WTC11 (cell line): ENCODE measurements around the gene CCL16. TPM values are rescaled to one million over a fixed set of nuclear protein-coding genes. Genes with fewer than 3 reads are reported as not detected.

ENCODE experiments used
- ATAC-seq: fragments of 200-7000 bp; cut with Tn5 transposase; 2 replicates; pipeline ENCODE4 v1.10.0; 2021; ENCODE audit warnings: mild to moderate bottlenecking, moderate library complexity
- CTCF ChIA-PET: fragments of 300-600 bp; sonication (Branson Sonifier 250); formaldehyde crosslinking; loops from one replicate; lab custom pipeline; 2021; ENCODE audit warnings: antibody characterized with exemption; lab: Charles Lee
- POLR2A ChIA-PET: fragments of 350-600 bp; sonication (Branson Sonifier 250); formaldehyde crosslinking; loops from one replicate; lab custom pipeline; 2021; ENCODE audit warnings: antibody characterized with exemption; lab: Charles Lee
- DNase-seq: peaks from one replicate; pipeline ENCODE4 v3.0.0; 2021; ENCODE audit warnings: low spot score
- H3K27ac Mint-ChIP-seq: 2 replicates; pipeline ENCODE4 v1.8.0; 2021; ENCODE audit warnings: mixed read lengths
- H3K27me3 Mint-ChIP-seq: 2 replicates; pipeline ENCODE4 v1.8.0; 2021; ENCODE audit warnings: low read depth, mild to moderate bottlenecking, moderate library complexity, mixed read lengths
- H3K36me3 Mint-ChIP-seq: 2 replicates; pipeline ENCODE4 v1.8.0; 2021; ENCODE audit warnings: mixed read lengths
- H3K4me1 Mint-ChIP-seq: 2 replicates; pipeline ENCODE4 v1.8.0; 2022; ENCODE audit warnings: mixed read lengths
- H3K4me3 Mint-ChIP-seq: 2 replicates; pipeline ENCODE4 v1.8.0; 2021; ENCODE audit warnings: mild to moderate bottlenecking, moderate library complexity, mixed read lengths
- H3K9me3 Mint-ChIP-seq: 2 replicates; pipeline ENCODE4 v1.8.0; 2021; ENCODE audit warnings: mixed read lengths
- AR ChIP-seq: fragments of 250-450 bp; sonication (Bioruptor Pico); IDR thresholded peaks from 2 replicates; pipeline ENCODE4 v1.9.0; 2021; ENCODE audit warnings: mild to moderate bottlenecking
- ATF1 ChIP-seq: sonication (generic); formaldehyde crosslinking; IDR thresholded peaks from 2 replicates; pipeline ENCODE4 v1.8.1; 2023; ENCODE audit warnings: mild to moderate bottlenecking, moderate library complexity, missing genetic modification reagents
- ATF2 ChIP-seq: sonication (generic); formaldehyde crosslinking; IDR thresholded peaks from 2 replicates; pipeline ENCODE4 v1.8.1; 2022; ENCODE audit warnings: low read depth, missing genetic modification reagents, borderline replicate concordance
- ATF6 ChIP-seq: sonication (generic); formaldehyde crosslinking; IDR thresholded peaks from 2 replicates; pipeline ENCODE4 v1.8.1; 2023; ENCODE audit warnings: mild to moderate bottlenecking, missing genetic modification reagents
- CBFB ChIP-seq: sonication (generic); formaldehyde crosslinking; IDR thresholded peaks from 2 replicates; pipeline ENCODE4 v1.8.1; 2022; ENCODE audit warnings: mild to moderate bottlenecking, low read depth, missing genetic modification reagents
- CTCF ChIP-seq: fragments of 200-600 bp; IDR thresholded peaks from 2 replicates; pipeline ENCODE4 v1.8.0; 2022; ENCODE audit warnings: antibody characterized with exemption
- EMX1 ChIP-seq: fragments of 250-450 bp; sonication (Bioruptor Pico); IDR thresholded peaks from 2 replicates; pipeline ENCODE4 v1.8.0; 2021; ENCODE audit warnings: mild to moderate bottlenecking
- FOXP4 ChIP-seq: sonication (generic); formaldehyde crosslinking; IDR thresholded peaks from 2 replicates; pipeline ENCODE4 v1.8.0; 2022; ENCODE audit warnings: mild to moderate bottlenecking, missing genetic modification reagents
- HMGXB4 ChIP-seq: sonication (generic); formaldehyde crosslinking; IDR thresholded peaks from 2 replicates; pipeline ENCODE4 v1.8.1; 2023; ENCODE audit warnings: mild to moderate bottlenecking, moderate library complexity, missing genetic modification reagents
- KAT7 ChIP-seq: sonication (generic); formaldehyde crosslinking; IDR thresholded peaks from 2 replicates; pipeline ENCODE4 v1.8.1; 2023; ENCODE audit warnings: missing genetic modification reagents, mild to moderate bottlenecking, borderline replicate concordance
- MLX ChIP-seq: sonication (generic); formaldehyde crosslinking; IDR thresholded peaks from 2 replicates; pipeline ENCODE4 v1.8.1; 2023; ENCODE audit warnings: mild to moderate bottlenecking, missing genetic modification reagents, moderate library complexity
- NR3C1 ChIP-seq: sonication (generic); formaldehyde crosslinking; conservative IDR thresholded peaks from 2 replicates; pipeline ENCODE4 v1.8.1; 2023; ENCODE audit warnings: low read depth, mild to moderate bottlenecking, missing genetic modification reagents
- PRRX2 ChIP-seq: fragments of 250-450 bp; sonication (Bioruptor Pico); IDR thresholded peaks from 2 replicates; pipeline ENCODE4 v1.8.0; 2021; ENCODE audit warnings: mild to moderate bottlenecking
- SMAD3 ChIP-seq: sonication (generic); formaldehyde crosslinking; IDR thresholded peaks from 2 replicates; pipeline ENCODE4 v1.8.0; 2022; ENCODE audit warnings: missing genetic modification reagents, mild to moderate bottlenecking, borderline replicate concordance
- SOX15 ChIP-seq: fragments of 250-450 bp; sonication (Bioruptor Pico); IDR thresholded peaks from 2 replicates; pipeline ENCODE4 v1.9.0; 2021; ENCODE audit warnings: mild to moderate bottlenecking
- SP1 ChIP-seq: sonication (generic); formaldehyde crosslinking; conservative IDR thresholded peaks from 2 replicates; pipeline ENCODE4 v1.8.1; 2022; ENCODE audit warnings: missing genetic modification reagents
- TP53 ChIP-seq: sonication (generic); formaldehyde crosslinking; IDR thresholded peaks from 2 replicates; pipeline ENCODE4 v1.8.1; 2023; ENCODE audit warnings: mild to moderate bottlenecking, missing genetic modification reagents
- ZNF232 ChIP-seq: sonication (generic); formaldehyde crosslinking; IDR thresholded peaks from 2 replicates; pipeline ENCODE4 v1.8.0; 2022; ENCODE audit warnings: mild to moderate bottlenecking, missing genetic modification reagents
- ZNF671 ChIP-seq: fragments of 250-450 bp; sonication (Bioruptor Pico); IDR thresholded peaks from 2 replicates; pipeline ENCODE4 v1.8.0; 2021; ENCODE audit warnings: mild to moderate bottlenecking
- total RNA-seq: library from RNA; stranded (reverse); gene quantifications from 3 replicates; pipeline ENCODE4 v1.2.3, GENCODE V29; 2021

The CCL16 gene
- total RNA-seq, 1 experiment from 2014 or later: not detected

GRCh38 chr17:35948092-35948491 is 33.2 kb downstream of the CCL16 start:
- no peaks in the 10 kb centered on the region for H3K9me3 Mint-ChIP-seq
- POLR2A ChIA-PET: interaction anchor here (0.6 kb wide), 1 partner anchor 9 kb away, joined by 4 read pairs; no protein-coding TSS in a partner anchor
- CTCF ChIA-PET: interaction anchor here (0.6 to 2.9 kb wide), 9 partner anchors 9 to 201 kb away, joined by 3 to 12 read pairs (median 4); partner anchors contain the start of gene RDM1
- no peaks in the 10 kb centered on the region; the same call in 1 of the 2 replicates for H3K27me3 Mint-ChIP-seq
- TF ChIP-seq ATF6 (CRISPR knock-in tag): no peak
- TF ChIP-seq SP1: no peak
- no peak for TF ChIP-seq AR (CRISPR knock-in tag)
- TF ChIP-seq FOXP4 (CRISPR knock-in tag): no peak
- TF ChIP-seq PRRX2 (CRISPR knock-in tag): no peak
- no peak for TF ChIP-seq SMAD3 (CRISPR knock-in tag)
- TF ChIP-seq KAT7 (CRISPR knock-in tag): no peak
- H3K36me3 Mint-ChIP-seq: no peaks in the 10 kb centered on the region
- no peaks in the 10 kb centered on the region; the same call in 1 of the 2 replicates for H3K4me1 Mint-ChIP-seq
- no peak for ATAC-seq
- H3K4me3 Mint-ChIP-seq: no peak overlapping the region
- DNase-seq: no peak
- H3K27ac Mint-ChIP-seq: no peak overlapping the region

- Mint-ChIP-seq H3K36me3 (no peaks in the 10 kb centered on the region), H3K4me1 (no peaks in the 10 kb centered on the region), H3K4me3 (no peak overlapping the region), H3K27ac (no peak overlapping the region), H3K27me3 (no peaks in the 10 kb centered on the region; the same call in 1 of the 2 replicates), H3K9me3 (no peaks in the 10 kb centered on the region)
- peak; percentile 97 for ATAC-seq
- peak; percentile 74 for DNase-seq
- ChIA-PET POLR2A (no interaction called here), CTCF (interaction anchor here (0.7 to 2.9 kb wide), 5 partner anchors 14 to 202 kb away, joined by 4 to 12 read pairs (median 7); partner anchors contain the start of gene RDM1)
- no peak for TF ChIP-seq EMX1 (CRISPR knock-in tag)
- peak; percentile 64 for TF ChIP-seq CTCF
Observed at GRCh38 chr17:35947156-35947585, 34.1 kb downstream of the CCL16 start.

GRCh38 chr17:35944151-35944550 is 37.1 kb downstream of the CCL16 start:
- POLR2A ChIA-PET: no interaction called here
- ATAC-seq: no peak
- DNase-seq: no peak
- H3K27ac Mint-ChIP-seq: no peak overlapping the region
- H3K9me3 Mint-ChIP-seq: no peaks in the 10 kb centered on the region; the same call in 1 of the 2 replicates
- H3K4me1 Mint-ChIP-seq: no peaks in the 10 kb centered on the region
- TF ChIP-seq ZNF671 (CRISPR knock-in tag) (no peak), MLX (CRISPR knock-in tag) (no peak), ATF2 (CRISPR knock-in tag) (no peak), NR3C1 (no peak), SOX15 (no peak), TP53 (CRISPR knock-in tag) (no peak), HMGXB4 (CRISPR knock-in tag) (no peak), ZNF232 (CRISPR knock-in tag) (no peak), ATF1 (CRISPR knock-in tag) (no peak), CBFB (no peak)
- TF ChIP-seq, all 79 proteins: peak for 0
- H3K4me3 Mint-ChIP-seq: no peak overlapping the region
- H3K36me3 Mint-ChIP-seq: no peaks in the 10 kb centered on the region
- no peaks in the 10 kb centered on the region; the same call in 1 of the 2 replicates for H3K27me3 Mint-ChIP-seq
- CTCF ChIA-PET: no interaction called here
